GM19397 (cell line): ENCODE results near the gene PTPRR.

Experiments used
- ATAC-seq: cut with Tn5 transposase; IDR thresholded peaks from one replicate; pipeline ENCODE4 v1.9.1; 2021; ENCODE audit warnings: mild to moderate bottlenecking, moderate library complexity; ENCODE audit not compliant: unreplicated experiment

PTPRR gene

GRCh38 chr12:70920251-70920851, at the start of gene PTPRR:
Gene PTPRR (minus strand): TSS chr12:70920738. CDS start chr12:70920390, 348 bp downstream.
- no peak for ATAC-seq

GRCh38 chr12:70966996-70967790, 46.7 kb upstream of the PTPRR start:
- ATAC-seq = no peak

GRCh38 chr12:70966046-70966445, 45.5 kb upstream of the PTPRR start:
- ATAC-seq = no peak

GRCh38 chr12:70964867-70965510, 44.5 kb upstream of the PTPRR start:
- ATAC-seq = no peak

- no peak for ATAC-seq
These were observed 42.6 kb upstream of the PTPRR start for GRCh38 chr12:70963081-70963660.

GRCh38 chr12:70962226-70962794, 41.8 kb upstream of the PTPRR start:
- no peak for ATAC-seq

- no peak for ATAC-seq
These were observed 39.9 kb upstream of the PTPRR start for GRCh38 chr12:70960484-70960883.

GRCh38 chr12:70955415-70955814, 34.9 kb upstream of the PTPRR start:
- ATAC-seq = no peak

- ATAC-seq = no peak
These were observed 29.9 kb upstream of the PTPRR start for GRCh38 chr12:70950451-70950850.

GRCh38 chr12:70948976-70949336, 28.4 kb upstream of the PTPRR start:
- no peak for ATAC-seq

GRCh38 chr12:70948236-70948975, 27.9 kb upstream of the PTPRR start:
- ATAC-seq = no peak

- ATAC-seq = no peak
These were observed 15.8 kb upstream of the PTPRR start for GRCh38 chr12:70936203-70936813.

- ATAC-seq = no peak
These were observed 12.6 kb upstream of the PTPRR start for GRCh38 chr12:70933133-70933532.

GRCh38 chr12:70929029-70929428, 8.5 kb upstream of the PTPRR start:
- no peak for ATAC-seq

- no peak for ATAC-seq
These were observed 7.5 kb upstream of the PTPRR start for GRCh38 chr12:70928071-70928470.

- no peak for ATAC-seq
These were observed 6.8 kb upstream of the PTPRR start for GRCh38 chr12:70927356-70927755.

- no peak for ATAC-seq
These were observed 5.0 kb upstream of the PTPRR start for GRCh38 chr12:70925539-70925938.

- ATAC-seq = no peak
These were observed 353 bp upstream of the PTPRR start for GRCh38 chr12:70920891-70921290.

- ATAC-seq = no peak
These were observed 922 bp downstream of the PTPRR start for GRCh38 chr12:70919597-70920035.

- no peak for ATAC-seq
These were observed 1.4 kb downstream of the PTPRR start for GRCh38 chr12:70919176-70919575.
